Measurements from ENCODE around the gene RAB35.

The RAB35 gene

DNA sequence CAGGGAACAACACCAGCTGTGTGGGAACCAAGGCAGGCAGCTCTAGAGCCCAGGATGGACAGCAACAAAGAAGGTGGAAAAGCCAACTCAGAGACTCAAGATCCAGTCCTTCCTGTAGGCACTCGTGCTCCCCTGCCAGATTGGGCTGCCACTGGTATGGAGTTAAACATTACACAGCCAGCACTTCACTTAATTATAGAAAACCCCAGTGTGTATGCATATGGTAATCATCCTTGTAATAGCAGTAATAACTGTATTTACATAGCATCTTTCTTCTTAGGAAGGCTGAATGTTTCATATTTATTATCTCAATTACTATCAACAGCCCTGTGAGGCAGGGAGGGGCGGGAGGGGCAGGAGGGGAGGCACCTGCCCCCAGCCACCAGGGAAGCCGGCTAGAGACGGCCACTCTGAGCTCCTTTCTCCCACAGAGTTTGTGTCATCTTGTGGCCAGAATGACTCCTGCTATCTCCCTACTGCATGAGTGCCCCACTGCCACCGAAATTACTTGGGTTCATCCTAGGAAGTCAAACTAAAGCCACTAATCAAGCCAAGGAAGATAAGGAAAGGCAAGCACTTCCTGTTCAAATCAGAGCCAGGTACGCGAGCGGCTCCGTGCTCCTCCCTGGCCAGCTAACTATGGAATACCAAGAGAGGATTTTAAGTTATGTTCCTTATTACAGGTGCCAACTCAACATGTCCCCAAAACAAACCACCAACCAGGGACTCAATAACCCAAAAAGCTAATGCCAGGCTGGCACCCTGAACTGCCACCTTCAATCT is 15.7 kb upstream of the RAB35 start:
- DNase-seq: no peak

DNA sequence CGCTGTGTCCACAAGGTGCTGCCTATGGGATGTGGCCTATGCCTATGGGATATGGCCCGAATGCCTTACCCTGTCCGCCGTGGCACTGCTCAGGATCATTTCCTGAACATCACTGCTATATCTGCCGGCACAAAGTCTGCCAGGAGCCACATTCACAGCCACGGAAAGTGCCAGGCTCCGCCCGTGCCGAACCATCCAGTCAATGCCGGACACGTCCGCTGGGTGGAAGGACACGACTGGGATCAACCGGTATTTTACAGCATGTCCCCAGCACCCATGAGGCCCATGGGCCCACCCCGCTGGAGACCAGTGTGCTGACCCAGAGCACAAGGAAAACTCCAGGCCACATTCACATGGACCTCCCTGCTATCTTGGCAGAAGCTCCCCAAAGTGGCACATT is 14.6 kb upstream of the RAB35 start:
- no peak for DNase-seq

DNA sequence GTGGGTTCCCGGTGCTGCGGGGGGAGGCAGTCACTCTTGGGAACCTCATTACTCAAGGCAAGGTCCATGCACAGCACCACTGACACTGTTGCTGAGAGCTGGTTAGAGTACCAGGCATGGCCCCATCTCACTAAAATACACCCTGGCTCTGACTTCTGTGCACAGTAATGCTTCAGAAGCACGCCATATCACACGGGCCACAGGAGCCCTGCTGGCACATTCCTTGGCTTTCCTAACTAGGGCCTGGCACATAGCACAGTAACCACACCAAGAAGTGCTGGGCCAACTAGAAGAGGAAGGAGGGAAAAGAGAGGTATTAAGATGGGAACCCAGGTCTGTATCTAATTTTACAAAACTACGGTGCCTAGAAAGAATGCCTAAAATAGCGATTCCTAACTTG is 13.5 kb upstream of the RAB35 start:
- no peak for DNase-seq

DNA sequence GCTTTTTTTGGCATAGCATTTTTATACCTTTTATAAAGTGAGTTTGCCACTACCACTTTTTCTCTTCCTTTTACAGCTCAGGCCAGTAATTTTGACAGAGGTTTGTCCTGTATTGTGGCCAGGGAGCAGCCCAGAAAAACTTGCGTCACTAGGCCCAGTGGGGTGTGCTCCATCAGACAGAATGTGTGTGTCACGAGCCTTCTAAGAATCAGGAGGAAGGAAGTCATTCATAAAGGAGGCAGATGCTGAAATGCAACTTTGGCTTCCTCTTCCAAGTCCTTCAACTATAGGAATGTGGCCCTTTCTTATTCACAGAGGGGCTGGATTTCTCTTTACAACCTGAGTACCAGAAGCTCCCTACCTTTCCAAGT is 10.1 kb upstream of the RAB35 start:
- peak; percentile 29 for DNase-seq

DNA sequence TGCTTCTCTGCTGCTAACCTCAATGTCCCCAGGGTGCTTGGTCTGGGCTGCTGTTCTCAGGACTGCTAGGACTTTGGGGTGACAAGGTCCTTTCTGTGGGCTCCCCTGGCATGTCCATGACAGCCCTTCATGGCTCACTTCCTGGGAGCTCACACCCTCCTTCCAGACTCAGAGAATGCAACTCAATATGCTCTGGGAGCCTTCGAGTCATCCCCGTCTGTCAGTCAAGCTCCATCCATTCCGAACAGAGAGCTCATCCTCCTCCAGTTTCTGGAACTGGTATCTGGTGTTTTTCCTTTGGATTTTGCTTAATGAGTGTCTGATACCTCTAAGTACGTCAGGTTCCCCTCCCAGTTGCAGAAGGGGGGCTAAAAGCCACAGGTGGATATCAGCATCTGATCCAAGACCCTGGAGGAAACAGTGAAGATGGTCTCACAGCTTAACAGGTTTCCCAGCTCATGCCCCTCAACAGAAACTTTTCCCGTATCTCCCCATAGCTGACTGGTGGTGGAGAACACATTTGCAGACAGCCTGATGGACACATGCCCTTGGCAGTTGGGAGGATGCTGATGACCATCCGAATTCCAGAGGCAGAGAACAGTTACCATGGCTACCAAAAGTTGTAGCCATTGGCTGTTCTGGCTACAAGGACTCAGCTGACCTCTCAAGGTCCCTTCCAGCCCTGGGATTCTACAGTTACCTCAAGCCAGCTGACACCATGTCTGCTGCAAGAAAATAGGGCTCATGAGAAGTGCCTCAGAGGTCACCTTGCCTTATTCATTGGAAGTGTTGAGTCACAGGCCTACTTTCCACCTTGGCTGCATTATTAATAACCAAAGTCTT is 9.5 kb upstream of the RAB35 start:
- DNase-seq: no peak

DNA sequence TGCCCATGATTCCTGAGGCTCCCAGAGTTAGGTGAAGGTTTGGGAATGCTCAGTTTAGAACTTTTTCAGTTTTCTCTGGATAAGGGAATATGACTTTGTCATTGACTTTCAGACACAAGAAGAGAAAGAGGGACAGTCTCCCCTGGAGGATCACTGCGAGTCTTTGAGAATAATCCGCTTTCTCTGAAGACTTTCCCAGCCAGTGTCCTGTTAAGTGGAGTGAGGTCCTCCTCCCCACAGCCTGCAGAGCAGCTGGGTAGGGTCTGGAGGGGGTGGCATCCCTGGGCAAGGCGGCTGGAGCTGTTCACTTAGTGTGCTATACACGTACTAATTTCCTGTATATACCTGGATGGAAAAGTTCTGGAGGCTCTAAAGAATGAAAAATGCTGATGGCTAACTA is 8.5 kb upstream of the RAB35 start:
- no peak for DNase-seq

DNA sequence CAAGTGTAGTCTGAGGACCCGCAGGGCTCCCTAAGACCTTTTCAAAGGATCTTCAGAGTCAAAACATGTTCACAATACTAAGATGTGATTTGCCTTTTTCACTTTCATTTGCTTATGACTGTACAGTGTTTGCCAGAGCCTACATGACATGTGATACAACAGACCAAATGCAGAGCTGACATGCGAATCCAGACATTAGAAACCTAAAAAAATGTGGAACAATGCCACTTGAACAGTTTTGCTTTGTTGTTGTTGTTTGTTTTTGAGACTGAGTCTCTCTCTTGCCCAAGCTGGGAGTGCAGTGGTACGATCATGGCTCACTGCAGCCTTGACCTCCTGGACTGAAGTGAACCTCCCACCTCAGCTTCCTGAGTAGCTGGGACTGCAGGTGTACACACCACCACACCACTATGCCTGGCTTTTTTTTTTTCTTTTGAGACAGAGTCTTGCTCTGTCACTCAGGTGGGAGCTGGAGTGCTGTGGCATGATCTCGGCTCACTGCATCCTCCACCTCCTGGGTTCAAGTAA is 5.3 kb upstream of the RAB35 start:
- DNase-seq: peak; percentile 72

DNA sequence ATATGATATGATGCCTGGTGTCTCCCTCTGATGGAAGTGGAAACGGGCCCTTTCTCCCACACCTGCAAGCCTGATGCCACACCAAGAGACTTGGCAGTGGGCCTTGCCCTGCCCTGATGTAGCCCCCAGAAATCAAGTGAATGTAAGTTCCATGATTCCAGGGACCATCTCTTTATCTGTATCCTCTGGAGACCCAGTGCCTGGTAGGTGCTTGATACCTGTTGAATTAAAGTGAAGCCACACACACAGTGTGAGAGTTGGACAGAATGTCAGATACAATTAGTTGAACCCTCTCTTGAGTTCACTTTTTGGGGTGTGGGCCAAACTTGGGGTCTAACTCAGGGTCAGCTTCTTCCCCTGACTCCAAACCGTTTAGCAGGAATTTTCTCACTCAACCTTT is 4.8 kb upstream of the RAB35 start:
- no peak for DNase-seq

DNA sequence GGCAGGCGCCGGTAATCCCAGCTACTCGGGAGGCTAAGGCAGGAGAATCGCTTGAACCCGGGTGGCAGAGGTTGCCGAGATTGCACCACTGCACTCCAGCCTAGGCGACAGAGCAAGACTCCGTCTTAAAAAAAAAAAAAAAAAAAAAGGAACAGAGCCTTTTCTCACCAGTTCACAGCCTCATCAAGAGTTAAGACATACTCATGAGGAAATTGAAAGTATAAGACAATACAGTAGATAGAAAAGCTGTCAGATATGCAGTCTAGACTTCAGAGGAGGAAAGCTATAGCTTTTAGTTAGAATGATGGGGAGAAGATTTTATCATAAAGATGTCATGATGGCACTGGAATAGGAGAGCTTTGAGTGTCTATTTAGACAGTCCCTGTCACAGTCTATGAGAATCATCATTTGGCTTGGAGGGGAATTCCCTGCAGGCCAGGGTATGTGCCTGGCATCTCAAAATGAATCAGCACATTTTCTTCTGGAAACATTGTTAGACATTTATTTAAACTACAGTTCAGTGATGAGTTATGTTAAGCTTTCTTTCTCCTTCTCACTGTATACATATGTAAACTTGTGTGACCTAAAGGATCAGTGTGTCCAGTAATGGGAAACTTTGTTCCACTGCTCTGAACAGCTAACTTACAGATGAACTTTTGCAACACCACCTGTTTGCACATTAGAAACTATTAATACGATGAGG is 2.9 kb upstream of the RAB35 start:
- DNase-seq: peak; percentile 86

DNA sequence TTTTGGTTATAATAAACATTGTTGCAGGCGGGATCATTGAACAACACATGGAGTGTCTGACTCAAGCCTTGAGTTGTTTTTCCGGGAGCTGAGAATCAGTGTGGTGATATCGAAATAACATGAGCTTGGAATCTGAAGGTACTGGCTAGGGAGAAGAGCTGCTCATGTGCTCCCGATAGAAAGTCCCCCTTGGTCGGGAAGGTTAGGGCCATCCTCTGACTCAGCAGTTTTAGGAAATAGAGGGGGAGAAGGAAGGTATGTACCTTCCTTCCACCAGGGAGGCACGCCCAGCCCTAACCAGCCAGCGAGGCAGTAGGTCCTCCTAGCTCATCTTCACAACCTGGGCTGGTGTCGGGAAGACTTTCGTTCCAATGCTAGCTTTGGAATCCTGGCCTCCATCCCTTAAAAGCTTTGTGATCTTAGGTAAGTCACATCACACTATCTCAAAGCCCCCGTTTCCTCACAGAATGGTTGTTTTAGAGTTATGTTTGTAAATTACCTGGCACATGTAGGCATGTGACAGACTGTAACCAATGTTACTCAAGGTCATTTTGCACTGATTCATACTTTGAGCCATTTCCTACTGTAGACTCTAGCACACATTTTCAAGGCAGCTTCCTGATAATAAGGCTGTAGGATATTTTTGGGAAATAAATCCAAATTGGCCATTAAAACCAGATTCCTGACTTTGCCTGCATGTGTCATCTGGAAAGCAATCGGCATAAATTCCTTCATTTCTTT is 1.9 kb upstream of the RAB35 start:
- DNase-seq: peak; percentile 32

DNA sequence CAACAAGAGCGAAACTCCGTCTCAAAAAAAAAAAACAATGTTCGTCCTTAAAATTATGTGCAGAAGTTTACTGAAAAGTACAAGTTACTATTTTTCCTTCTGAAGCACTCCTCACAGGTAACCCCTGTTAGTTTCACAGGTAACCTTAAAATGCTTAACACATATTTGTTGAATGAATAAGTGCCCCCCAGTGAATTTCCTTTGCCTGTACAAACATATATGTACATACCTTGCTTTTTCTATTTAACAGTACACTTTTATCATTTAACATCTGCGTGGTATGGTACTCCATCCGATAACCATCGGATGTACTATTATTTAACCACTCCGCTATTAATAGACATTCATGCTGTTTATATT is 1.4 kb upstream of the RAB35 start:
- DNase-seq: no peak

DNA sequence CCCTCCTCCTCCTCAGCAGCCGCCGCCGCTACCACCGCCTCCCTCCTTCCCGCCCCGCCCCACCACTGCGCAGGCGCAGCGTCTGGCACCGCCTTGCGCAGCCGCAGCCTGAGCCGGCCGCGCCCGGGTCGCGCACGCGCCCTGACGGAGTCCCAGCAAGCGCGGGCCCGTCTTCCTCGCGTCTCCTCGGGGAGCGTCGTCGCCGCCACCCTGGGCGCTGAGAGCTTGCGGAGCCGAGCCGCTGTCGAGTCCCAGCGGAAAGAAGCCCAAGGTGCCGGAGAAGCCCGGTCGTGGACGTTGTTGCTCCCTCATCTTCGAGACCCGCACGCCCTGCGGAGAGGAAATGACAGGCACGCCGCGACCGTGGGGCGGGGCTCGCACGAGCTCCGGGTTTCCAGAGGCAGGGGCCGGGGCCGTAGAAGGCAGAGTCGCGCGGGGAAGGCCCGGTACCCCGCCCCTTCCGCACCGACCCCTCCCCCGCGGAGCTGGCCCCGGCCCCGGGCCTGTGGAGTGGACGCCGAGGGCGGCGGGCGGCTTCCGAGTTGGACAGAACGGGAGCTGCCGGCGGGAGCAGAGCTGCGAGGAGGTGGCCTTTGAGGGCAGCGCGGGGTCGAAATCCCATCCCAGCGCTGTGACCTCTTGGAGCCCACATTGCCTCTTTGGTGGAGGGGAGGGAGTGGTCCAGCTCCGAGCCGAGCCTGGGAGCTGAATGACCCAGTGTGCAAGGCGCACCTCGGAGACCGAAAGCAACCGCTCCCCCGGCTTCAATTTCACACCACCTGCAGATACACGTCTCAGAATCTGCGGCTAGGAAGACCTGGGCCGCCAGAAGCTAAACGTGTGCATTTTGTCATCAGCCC is 469 bp upstream of the RAB35 start:
- DNase-seq: peak; percentile 98

DNA sequence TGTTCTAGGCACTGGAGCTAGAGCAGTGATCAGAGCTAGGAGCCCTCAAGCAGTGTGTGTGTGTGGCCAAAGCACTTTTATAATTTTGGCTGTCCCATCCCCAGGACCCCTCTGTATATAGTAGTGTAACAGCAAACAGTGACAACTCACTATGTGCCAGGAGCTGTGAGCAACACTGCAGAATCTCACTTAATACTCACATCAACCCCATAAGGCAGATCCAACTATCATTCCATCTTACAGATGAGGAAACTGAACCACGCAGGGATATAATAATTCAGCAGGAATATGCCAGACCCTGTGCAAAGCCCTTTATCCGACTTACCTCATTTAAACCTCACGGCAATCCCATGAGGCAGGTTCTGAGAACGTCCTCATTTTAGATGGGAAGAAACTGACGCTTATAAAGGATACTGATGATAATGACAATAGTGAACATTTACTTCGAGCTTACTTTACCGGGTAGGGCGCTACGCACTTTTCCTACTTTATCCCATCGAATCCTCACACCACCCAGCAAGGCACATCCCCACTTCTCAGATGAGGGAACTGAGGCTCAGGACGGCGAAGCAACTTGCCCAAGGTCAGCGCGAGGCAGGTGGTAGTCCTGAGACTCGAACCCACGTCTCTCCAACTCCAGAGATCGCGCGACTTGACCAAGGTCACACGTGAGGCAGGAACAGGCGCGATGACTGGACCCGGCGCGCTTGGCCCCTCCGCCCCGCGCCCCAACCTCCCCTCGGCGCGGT is 687 bp downstream of the RAB35 start:
- DNase-seq: peak; percentile 60

DNA sequence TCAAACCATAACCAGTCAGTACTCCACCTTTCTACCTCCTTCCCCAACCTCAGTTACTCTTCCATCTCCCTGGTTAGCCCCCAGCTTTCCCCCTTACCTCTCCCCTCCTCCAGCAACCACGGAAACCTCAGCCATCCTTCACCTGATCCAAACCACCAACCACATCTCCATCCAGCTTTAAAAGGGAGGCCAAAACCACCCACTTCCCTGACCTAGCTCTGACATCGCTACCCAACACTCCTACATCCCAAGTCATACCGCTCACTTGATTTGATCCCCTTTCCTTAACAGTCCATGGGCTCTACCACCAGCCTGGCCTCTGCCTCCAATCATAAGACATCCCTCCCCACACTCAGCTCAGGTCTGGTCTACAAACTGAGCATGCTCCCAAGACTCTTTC is 1.5 kb downstream of the RAB35 start:
- DNase-seq: peak; percentile 21

DNA sequence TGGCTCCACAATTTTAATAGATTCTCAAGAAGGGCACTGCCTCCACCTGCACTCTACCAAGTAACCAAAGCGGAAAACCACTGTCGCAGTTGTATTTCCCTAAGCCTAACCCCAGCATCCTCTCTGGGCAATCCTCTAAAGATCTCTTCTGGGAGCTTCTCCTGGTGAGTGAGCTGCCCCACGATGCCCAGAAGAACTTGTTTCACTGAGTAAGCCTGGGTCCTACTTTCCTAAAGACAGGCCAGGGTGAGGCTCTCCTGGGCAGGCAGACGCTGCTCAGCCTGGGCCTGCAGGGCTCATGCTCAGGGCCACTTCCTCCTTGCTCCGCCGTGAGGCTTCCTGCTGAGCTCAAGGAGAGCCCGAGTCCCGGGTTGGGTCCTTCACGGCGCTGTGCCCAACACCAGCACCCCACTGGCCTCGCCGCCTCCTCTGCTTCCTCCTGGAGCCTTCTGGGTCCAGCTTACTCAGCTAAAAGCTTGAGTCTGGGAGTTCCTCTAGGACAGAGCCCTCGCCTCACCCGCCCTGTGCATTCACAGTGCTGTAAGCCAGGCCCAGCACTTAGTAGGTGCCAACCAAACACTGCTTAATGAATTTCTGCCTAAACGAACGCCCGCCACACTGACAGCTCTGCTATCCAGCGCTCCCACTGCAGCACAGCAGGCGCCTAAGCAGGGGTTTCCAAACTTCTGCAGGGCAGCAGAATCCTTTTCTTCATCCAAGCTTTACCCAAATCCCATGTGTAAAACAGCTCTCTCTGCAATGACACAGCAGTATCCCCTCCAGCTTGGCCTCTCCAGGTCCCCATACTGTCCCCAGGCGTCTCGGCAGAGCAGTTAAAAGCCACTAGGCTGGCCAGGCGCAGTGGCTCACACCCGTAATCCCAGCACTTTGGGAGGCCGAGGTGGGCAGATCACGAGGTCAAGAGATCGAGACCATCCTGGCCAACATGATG is 5.7 kb downstream of the RAB35 start:
- peak; percentile 62 for DNase-seq

DNA sequence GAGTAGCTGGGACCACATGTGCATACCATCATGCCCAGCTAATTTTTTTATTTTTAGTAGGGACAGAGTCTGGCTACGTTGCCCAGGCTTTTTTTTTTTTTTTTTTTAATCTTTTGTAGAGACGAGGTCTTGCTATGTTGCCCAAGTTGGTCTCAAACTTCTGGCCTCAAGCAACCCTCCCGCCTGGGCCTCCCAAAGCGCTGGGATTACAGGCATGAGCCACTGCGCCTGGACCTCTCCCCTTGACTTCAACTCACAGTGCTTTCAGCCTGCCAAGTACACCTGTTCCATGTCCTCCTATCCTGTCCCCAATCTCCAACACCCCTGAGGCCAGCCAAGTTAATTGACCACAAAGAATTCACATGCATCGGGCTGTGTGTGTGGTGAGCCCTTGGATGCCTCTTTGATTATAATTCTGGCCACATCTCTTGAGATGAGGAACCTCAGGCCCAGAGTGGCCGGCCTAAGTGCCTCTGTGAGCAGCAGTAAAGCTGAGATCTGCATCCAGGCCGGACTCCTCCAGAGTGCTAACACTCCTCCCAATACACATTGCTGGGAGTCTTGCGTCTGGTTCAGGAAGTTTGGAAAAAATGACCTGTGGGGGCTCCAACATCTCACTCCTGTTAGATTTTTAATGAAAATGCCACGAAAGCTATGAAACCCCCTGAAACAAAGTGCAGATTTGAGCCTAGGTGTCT is 6.8 kb downstream of the RAB35 start:
- no peak for DNase-seq

DNA sequence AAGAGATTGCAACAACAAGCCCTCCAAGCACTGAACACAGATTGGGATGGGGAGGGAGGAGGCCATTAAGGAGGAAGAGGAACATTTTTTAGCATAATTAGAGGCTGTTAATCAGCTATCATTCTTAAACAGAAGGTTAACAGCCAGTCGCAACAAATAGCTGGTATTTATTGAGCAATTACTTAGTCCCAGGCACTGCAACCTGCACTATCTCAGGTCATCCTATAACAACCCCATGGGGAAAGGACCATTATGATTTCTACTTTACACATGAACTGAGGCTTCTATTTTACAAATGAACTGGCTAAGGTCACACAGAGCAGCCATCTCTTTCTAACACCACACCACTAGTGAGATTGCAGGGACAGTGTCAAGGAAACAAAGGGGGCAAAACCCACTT is 10.4 kb downstream of the RAB35 start:
- no peak for DNase-seq

DNA sequence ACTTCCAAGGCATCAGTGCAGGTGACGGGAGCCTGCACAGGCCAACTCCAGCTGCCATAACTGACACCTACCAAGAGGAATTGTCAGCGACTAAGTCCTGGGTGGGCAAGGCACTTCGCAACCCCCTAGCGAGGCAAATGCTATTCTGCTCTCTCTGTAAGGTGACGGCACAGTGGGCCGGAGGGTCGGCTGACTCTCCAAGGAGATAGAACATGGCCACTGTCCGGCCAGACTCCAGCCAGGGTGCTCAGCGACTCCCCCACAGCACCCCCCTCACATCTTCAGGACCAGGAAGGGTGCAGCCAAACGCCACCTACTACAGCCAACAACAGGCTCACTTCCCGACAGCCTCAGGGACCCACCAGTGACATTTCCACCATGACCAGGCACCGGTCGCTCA is 13.2 kb downstream of the RAB35 start:
- no peak for DNase-seq

DNA sequence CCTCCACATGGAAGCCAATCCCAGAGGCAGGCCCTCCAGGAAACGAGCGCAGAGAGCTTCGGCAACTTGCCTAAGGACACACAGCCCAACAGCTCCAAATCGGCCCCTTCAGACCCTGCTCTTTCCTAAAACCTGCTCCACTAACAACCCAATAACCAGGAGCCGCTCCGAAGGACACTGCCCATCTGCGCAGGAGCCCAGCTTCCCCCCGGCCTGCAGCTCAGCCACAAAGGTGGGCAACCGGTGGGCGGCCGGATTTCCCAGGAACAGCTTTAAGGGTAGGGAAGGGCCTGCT is 13.6 kb downstream of the RAB35 start:
- DNase-seq: no peak

Data from activated CD4-positive, alpha-beta T cell treated with anti-CD3 and anti-CD28 coated beads, Interleukin-2, amount 50 U/mL, for 16 hours (primary cell).